GM18951 (cell line): ENCODE results near the gene KCNG2.

Source experiments
- POLR2A ChIP-seq: IDR thresholded peaks from 4 replicates; pipeline ENCODE4 v1.6.1; 2011; ENCODE audit warnings: mild to moderate bottlenecking; ENCODE audit not compliant: insufficient read length, insufficient read depth; ENCODE audit errors: extremely low read depth
- in situ Hi-C: fragments of 300-500 bp; cut with MboI; formaldehyde crosslinking; loops from one replicate; pipeline ENCODE4 v1.12.0; 2022; ENCODE audit warnings: low sequenced_read_pairs, mixed read lengths, inconsistent platforms; ENCODE audit not compliant: unreplicated experiment

Gene KCNG2

GRCh38 chr18:79847606-79848293, 50.0 kb downstream of the KCNG2 start:
- in situ Hi-C loops: no loop called here
- TF ChIP-seq POLR2A: no peak

- no peak for TF ChIP-seq POLR2A
- in situ Hi-C loops: no loop called here
Measured at GRCh38 chr18:79848294-79848578, 50.5 kb downstream of the KCNG2 start.

GRCh38 chr18:79848579-79849327, 51.0 kb downstream of the KCNG2 start:
- in situ Hi-C loops: no loop called here
- TF ChIP-seq POLR2A: no peak

- no peak for TF ChIP-seq POLR2A
- in situ Hi-C loops: no loop called here
Measured at GRCh38 chr18:79849328-79850207, 51.8 kb downstream of the KCNG2 start.

GRCh38 chr18:79850731-79851130, 53.0 kb downstream of the KCNG2 start:
- TF ChIP-seq POLR2A: no peak
- in situ Hi-C loops: no loop called here

GRCh38 chr18:79851489-79851888, 53.8 kb downstream of the KCNG2 start:
- in situ Hi-C loops: no loop called here
- no peak for TF ChIP-seq POLR2A

GRCh38 chr18:79851950-79852349, 54.2 kb downstream of the KCNG2 start:
- no peak for TF ChIP-seq POLR2A
- in situ Hi-C loops: no loop called here

GRCh38 chr18:79852561-79853302, 55.0 kb downstream of the KCNG2 start:
- in situ Hi-C loops: no loop called here
- no peak for TF ChIP-seq POLR2A

- in situ Hi-C loops: no loop called here
- no peak for TF ChIP-seq POLR2A
Measured at GRCh38 chr18:79853303-79853992, 55.7 kb downstream of the KCNG2 start.

GRCh38 chr18:79853993-79854364, 56.2 kb downstream of the KCNG2 start:
- TF ChIP-seq POLR2A: no peak
- in situ Hi-C loops: no loop called here

GRCh38 chr18:79855147-79855933, 57.6 kb downstream of the KCNG2 start:
- no peak for TF ChIP-seq POLR2A
- in situ Hi-C loops: no loop called here
